Hematopoietic multipotent progenitor cell treated with erythropoietin and hydrocortisone succinate and interleukin-3 and kit ligand, for 6 days (in vitro differentiated cells): ENCODE results near the gene NADK2.

Source experiments
- DNase-seq: peaks from one replicate; pipeline ENCODE4 v3.0.0-alpha.2; 2015

Gene NADK2

DNA sequence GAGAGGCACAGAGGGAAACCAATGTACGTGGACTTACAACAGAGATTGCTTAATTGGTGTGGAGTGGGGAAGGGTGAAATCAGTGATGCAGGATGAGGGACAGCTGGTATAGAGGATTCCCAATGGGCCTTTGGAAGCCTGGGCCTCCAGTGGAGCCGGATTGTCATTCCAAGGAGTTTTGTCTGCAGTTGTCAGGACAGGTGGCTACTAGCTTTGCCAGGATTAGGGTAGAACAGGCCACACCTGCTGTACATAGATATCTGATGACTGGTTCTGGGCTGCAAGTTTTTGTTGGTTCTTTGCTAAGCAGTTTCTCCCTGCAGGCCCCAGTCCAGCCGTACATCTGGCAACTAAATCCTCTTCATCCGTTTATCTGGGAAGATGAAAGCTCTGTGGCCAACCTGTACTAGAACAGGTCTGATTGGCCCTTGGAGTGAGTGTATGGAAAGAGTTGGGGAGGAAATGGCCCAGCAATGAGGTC lies 85.6 kb downstream of the NADK2 start:
- DNase-seq: no peak

DNA sequence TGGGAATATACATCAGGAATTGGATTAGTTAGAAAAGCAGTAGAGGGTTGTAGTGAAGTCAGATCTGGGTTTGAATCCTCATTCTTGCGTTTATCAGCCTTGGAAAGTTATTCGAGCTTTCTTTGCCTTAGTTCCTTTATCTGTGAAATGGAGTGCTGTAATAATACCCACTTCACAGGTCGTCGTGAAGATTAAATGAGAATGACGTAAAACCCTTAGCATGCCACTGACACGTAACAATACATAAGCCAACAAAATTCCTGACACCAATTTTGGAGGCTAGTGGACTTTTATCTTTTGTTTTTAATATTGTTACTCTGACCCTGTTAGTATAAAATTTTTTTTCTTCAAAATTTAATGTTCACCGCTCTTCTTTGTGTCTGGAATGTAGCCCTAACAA lies 86.4 kb downstream of the NADK2 start:
- no peak for DNase-seq

DNA sequence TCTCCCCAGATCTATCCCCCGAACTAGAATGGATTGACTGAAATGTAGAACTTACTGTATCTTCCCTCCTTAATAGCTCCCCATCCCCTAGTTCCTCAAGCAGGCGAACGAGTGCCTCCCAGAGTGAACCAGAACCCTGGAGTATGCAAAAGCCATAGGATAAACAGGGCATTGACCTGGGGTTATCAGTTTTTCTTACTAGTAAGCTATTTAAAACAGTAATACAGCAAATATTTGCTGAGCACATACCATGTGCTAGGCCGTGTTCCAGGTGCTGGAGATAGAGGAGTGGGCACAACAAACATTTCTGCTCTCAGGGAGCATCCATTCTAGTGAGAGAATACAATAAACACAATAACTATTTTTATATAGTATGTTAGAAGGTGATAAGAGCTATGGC lies 88.0 kb downstream of the NADK2 start:
- DNase-seq: no peak

DNA sequence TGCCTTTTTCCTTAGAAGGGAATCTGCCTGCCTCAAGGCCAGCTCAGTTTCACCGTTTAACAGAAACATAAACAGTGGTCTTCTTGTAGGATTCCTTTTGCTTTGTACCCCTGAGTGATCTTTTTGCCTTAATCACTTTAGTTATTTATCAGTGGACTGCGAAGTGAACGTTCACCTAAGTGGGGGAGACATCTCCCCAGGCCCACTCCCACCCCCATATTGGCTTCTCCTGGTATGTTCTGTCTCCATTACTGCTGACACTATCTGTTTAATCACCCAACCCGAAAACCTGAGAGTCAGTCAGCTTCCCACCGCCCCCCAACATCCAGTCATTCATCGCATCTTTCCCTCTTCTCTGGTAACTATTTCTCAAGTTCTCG lies 88.4 kb downstream of the NADK2 start:
- DNase-seq: no peak

DNA sequence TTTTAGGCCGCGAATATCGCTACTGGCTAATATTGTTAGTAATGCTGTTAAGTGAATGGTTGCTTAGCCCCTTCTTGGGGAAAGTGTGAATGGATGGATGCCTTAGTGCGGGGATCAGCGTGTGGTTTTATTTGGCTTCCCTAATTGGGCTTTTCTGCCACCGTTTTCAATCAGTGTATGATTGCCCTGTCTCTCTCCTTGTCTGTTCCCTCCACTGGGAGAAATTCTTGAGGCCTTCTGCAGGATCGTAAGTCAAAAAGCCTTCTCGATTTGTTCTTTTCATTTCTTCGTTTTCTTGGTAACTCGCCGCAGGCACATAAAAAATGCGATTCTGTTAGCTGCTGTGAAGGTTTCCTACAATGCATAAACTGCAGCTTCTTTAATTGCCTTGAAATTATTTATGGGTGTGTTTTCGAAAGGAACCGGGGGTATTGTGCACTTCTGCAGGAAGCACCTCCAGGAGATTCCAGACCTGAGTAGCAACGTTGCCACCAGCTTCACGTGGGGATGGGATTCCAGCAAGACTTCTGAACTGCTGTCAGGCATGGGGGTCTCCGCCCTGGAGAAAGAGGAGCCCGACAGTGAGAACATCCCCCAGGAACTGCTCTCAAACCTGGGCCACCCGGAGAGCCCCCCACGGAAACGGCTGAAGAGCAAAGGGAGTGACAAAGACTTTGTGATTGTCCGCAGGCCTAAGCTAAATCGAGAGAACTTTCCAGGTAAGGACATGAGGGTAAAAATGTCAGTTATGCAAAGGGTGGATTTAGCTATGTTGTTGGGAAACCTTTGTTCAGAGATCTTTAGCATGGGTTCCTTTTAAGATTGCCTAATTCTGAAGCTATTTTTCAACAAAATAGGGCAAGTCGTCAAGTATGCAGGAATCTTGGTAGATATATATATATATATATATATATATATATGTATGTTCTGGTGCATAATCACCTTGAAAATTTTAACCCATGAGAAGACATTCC lies 89.1 kb downstream of the NADK2 start:
- DNase-seq: peak; percentile 28

DNA sequence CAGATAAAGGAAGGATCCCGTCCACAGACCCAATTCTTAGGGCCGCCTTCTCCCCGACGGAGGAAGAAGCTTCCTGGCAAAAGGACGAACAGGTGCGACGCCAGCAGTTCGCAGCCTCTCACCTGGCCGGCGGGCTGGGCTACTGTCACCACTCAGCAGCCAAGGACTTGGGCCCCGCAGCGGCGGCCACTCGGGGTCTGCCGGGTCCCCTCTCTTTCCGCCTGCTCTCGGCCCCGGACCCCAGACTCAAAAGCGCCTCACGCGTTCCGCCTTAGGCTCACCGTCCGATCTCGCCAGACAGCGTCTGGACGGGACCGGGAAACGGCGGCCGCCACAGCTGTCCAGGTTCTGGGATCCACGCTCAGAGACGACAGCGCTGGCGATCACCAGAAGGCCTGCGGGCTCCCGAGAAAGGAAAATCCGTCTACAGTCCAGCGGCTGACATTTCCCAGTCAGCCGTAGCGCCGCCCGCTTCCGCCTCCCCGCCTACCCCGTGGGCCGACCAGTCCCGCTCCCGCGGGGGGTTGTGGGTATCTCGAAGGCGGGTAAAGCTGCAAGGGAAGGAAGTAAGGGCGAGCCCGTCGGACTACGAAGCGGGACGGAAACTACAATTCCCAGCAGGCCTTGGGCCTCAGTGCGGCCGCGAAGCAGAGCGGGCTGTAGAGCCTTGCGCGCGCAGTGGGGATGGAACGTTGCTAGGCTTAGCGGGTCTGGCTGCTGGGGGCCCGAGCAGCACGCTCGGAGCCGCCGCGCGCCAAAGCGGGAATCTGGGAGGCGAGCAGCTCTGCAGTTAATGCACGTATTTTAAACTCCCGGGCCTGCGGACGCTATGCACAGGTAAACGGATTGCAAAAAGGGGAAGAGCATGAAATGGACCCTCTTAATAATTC lies 90.0 kb downstream of the NADK2 start, which contains the start of the genes LMBRD2 and SKP2:
Gene LMBRD2 (minus strand): TSS at position 454 of the 890 bp plus-strand sequence. CDS start 8,538 bp downstream, outside the sequence.
Gene SKP2 (plus strand): TSS at position 678 of the 890 bp plus-strand sequence. CDS start 152 bp downstream, at position 830.
- DNase-seq: peak; percentile 99

DNA sequence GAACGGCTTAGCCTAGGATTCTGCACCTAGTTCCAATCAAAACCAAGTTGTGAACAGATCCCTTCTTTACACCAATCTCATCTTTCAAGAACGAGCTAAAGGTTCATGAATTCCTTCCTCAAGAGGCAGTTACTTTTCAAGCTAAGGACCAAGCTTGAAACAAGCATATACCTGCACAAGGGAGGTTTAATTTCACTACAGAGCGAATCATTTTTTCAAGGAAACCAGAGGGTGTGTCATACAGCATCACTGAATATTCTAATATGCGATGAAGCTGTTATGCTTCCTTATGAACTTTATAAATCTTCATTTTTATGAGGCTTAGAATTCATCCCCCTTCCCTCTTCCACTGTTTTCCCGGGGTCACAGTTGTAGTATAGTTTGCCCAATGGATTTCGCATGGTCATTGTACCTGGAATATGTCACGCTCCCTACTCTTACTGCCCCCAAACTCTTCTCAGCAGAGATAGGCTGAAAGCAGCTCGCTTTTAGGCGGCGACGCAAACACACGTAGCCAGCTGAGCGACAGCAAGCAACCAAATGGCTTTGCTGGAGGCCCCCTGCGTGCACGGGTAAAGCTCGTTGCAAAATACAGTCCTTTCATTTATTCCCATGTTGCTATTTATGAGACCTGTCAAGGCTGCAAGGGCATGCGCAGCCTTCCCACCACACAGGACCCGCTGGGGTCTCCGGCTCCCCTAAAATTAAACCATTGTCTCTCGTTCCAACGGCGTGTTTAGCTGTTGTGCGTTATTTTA lies 90.9 kb downstream of the NADK2 start:
- peak; percentile 86 for DNase-seq

DNA sequence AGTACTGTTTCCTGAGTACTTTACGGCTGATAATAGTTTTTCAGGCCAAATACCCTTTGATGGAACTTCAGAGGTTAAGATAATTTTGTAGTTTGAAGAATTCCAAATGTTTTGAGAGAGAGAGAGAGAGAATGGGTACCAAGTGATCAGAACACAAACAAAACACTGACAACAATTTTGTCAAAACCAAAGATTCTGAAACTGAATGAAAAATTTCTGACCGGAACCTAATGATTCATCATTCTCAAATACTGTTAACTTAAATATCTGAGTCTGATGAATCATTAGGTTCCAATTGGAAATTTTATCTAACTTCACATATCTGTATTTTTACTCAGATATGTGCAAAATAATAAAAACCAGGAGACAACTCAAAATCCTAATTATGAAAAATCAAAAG lies 94.0 kb downstream of the NADK2 start:
- no peak for DNase-seq

DNA sequence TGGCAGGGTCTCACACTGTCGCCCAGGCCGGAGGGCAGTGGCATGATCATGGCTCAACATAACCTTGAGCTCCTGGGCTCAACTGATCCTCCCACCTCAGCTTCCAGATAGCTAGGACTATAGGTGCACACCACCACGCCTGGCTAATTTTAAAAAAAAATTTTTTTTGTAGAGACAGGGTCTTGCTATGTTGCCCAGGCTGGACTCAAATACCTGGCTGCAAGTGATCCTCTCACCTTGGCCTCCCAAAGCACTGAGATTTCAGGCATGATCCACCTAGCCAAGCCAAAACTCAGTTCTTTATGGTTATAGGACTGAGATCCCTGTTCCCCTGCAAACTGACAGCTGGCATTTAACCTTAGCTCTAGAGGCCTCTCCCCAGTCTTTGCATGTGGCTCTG lies 95.3 kb downstream of the NADK2 start:
- DNase-seq: no peak

DNA sequence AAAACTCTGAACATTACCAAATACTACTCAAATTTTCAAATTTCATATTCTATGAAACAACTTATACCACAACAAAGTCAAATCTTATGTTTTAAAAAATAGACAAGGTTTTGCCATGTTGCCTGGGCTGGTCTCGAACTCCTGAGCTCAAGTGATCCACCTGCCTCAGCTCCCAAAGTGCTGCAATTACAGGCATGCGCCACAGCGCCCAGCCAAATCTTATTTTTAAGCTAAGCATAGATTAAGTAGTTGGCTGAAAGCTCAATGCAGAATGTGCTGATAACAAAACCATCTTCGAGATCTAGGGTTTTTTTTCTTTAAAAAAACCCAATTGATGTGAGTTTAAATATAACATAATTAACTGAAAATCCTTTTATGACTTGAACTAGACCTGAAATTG lies 96.4 kb downstream of the NADK2 start:
- DNase-seq: peak; percentile 18
